ENCODE measurements around the gene EHBP1L1.

EHBP1L1 gene

GRCh38 chr11:65575568-65576231 lies at the start of gene EHBP1L1:
EHBP1L1 (plus strand) TSS chr11:65576053; CDS start chr11:65576303, 250 bp downstream.
- no peak for DNase-seq

DNA sequence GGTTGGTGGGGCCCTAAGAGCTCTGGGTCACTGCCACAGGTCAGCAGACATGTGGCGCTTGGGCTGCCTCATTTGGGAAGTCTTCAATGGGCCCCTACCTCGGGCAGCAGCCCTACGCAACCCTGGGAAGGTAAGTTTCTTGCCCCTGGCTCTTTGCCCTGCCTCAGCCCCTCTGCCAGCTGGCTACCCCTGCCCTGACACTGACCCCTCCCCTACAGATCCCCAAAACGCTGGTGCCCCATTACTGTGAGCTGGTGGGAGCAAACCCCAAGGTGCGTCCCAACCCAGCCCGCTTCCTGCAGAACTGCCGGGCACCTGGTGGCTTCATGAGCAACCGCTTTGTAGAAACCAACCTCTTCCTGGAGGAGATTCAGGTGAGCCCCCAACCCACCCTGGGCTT lies 49.1 kb upstream of the EHBP1L1 start:
- DNase-seq = no peak

GRCh38 chr11:65528819-65529350 lies 47.0 kb upstream of the EHBP1L1 start:
- DNase-seq = no peak

- no peak for DNase-seq
Observed at GRCh38 chr11:65529475-65530156, 46.2 kb upstream of the EHBP1L1 start.

DNA sequence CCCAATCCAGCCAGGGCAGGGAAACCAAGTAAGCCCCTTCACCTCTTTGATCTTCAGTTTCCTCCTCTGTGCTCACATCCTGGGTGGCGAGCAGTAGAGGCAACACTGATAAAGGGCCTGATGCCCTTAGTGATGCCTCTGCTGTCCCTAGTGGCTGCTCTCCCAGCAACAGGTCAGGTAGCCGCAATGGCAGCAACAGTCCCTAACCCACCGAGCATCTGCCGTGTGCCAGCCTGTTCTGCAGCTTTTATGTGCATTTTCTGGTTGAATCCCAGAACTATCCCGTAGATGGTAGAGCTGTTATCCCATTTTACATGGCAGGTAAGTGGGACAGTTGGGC lies 45.7 kb upstream of the EHBP1L1 start:
- DNase-seq = no peak

DNA sequence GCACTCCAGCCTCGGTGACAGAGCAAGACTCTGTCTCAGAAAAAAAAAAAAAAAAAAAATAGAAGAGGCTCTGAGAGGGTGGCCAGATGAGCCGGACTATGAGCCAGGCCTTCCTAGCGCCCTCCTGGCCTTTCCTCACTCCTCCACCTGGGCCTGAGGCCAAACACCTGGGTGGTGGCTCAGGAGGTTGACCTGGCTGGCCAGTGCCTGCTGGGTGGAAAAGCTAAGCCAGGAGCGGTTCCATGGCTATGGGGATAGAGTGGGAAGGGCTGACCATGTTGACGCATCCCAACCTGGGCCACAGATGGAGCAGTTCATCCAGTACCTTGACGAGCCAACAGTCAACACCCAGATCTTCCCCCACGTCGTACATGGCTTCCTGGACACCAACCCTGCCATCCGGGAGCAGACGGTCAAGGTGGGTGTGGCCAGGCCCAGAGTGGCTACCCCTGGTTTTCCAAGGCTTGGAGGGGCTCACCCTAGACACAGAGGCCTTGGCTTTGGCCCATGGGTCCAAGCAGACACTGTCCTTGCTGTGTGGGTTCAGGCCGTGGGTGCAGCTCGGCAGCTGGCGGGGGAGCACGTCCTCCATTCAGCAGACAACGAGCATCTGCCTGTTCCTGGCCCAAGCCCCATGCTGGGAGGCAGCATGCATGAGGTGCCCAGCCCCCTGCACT lies 43.3 kb upstream of the EHBP1L1 start:
- DNase-seq = no peak

DNA sequence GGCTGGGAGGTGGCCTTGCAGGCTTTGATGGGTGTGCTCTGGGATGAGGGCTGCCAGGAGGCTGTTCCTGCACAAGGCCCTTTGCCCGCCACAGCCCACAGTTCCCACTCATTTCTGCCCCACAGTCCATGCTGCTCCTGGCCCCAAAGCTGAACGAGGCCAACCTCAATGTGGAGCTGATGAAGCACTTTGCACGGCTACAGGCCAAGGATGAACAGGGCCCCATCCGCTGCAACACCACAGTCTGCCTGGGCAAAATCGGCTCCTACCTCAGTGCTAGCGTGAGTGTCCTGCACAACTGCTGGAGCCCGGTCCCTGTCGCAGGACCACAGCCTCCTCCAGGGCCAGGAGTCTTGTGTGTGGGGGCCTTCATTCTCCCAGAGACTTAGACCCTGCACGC lies 40.8 kb upstream of the EHBP1L1 start:
- DNase-seq = no peak

DNA sequence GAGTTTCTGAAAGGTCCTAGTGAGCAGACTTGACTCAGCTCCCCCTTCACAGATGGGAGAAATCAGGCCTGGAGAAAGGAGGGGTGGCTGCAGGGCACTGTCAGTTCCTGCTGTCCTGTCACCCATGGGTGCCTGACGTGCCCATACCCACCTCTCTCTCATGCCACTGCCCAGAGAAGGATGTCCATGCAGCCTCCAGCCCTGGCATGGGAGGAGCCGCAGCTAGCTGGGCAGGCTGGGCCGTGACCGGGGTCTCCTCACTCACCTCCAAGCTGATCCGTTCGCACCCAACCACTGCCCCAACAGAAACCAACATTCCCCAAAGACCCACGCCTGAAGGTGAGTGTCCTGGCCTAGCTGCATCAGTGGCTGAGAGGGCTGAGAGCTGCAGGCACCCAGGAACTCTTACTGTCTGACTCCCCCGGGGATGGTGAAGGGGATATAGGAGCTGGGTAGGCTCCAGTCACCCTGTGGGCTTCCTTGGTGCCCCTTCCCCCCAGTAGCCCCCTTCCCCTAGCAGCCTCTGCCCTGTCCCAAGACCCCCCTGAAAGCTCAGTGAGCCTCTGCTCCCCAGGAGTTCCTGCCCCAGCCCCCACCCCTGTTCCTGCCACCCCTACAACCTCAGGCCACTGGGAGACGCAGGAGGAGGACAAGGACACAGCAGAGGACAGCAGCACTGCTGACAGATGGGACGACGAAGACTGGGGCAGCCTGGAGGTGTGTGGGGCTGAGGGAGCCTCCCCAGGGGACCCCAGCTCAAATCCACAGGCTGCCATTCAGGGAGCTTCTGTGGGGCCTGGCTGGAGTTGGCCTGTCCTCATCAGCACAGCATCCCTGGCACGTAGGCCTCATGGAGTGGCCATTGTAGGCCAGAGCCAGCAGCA lies 39.2 kb upstream of the EHBP1L1 start:
- DNase-seq = no peak

DNA sequence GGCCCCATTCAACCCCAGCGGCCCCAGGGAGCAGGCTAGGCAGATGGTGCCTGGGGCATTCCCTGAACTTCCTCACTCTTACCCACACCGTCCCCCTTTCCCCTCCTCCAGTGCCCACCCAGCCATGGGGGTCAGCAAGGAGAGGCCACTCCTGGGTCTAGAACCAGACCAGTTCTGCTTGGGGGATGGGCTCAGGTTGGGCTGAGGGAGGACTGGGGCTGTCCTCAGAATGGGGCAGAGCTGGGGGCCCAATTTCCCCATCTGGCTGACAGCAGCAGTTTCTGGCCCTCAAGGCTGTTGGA lies 38.6 kb upstream of the EHBP1L1 start:
- no peak for DNase-seq

DNA sequence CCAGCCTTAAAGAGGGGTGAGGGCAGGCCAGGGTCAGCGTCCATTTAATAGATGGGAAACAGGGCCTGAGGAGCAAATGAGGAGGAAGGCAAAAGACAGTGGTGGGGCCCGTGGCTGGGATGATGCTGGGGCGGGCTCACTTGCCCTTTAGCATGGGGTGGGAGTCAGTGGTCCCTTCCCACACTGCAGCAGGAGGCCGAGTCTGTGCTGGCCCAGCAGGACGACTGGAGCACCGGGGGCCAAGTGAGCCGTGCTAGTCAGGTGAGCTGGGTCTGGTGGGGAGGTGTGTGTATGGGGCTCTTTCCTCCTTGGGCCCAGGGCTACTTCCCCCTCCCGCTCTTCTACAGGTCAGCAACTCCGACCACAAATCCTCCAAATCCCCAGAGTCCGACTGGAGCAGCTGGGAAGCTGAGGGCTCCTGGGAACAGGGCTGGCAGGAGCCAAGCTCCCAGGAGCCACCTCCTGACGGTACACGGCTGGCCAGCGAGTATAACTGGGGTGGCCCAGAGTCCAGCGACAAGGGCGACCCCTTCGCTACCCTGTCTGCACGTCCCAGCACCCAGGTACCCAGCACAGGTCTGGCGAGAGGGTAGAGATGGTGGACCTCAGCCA lies 38.1 kb upstream of the EHBP1L1 start:
- no peak for DNase-seq

DNA sequence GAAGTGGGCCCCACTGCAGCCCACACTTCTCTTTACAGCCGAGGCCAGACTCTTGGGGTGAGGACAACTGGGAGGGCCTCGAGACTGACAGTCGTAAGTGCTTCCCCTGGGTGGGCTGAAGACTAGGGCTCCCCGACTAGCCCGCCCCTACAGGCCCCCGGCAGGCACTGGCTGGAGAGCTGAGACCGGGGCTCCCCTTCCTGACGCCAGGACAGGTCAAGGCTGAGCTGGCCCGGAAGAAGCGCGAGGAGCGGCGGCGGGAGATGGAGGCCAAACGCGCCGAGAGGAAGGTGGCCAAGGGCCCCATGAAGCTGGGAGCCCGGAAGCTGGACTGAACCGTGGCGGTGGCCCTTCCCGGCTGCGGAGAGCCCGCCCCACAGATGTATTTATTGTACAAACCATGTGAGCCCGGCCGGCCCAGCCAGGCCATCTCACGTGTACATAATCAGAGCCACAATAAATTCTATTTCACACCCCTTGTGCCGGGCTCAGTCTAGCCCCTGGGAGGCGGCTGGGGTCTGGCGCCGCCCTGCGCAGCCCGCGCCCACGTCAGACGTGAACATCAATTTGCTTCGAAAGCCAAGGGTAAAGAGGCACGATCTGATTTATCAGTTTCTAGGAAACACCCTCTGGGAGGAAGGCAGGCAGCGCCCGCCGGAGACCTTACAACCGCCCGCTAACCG lies 37.5 kb upstream of the EHBP1L1 start:
- no peak for DNase-seq

DNA sequence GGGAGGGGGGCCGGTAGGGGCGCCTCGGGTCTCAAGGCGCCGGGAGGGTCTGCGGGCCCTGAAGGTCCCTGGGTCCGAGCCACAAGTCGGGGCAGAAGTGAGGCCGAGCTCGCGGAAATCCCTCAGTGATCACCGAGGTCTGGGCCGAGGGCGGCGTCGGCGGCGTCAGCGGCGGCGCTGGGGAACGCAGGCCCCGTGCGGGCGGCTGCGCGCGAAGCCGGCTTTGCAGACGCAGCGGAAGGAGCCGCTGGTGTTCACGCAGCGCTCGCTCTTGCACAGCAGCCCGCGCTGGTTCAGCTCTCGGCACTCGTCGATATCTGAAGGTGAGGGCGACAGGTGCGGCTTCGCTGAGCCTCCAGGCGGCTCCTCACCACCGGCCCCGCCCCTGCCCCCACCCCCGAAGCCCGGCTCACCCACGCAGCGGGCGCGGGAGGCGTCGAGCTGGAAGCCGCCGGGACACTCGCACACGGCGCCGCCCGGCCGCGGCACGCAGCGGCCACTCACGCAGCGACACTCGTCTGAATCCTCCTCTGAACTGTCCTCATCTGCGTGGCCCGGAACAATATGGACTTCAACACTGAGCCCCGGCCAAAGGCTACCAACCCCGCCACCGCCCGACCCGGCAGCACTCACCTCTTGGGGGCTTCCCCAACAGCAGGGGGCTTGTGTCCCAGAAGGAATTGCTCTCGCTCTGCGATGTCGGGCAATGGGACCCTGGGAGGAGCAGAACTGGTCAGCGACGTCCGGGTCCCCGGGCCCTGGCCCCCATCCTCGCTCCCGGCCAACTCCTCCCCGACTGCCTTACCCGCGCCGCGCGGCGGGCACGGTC lies 36.7 kb upstream of the EHBP1L1 start:
- no peak for DNase-seq

DNA sequence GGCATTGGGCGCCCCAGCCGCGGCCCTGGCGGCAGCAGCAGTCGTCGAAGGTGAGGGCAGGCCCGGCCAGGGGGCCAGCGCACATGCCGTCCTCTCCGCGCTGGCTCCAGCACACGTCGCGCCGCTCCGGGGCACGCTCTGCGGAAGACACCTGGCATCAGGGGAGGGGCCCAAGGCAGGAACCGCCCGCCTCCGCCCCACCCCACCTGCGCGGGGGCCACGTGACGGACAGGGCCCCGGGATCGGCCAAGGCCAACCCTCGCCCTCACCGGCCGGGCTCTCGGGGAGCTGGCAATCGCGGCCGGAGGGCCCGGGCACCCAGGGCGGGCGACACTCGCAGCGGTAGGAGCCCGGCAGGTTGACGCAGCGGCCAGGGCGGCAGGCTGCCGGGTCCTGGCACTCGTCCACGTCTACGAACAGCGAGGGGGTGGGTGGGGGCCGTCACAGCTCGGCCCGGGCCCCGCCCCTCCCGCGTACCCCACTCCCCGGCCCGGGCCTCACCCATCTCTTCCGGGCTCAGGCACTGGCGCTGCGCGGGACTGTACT lies 36.0 kb upstream of the EHBP1L1 start:
- no peak for DNase-seq

- no peak for DNase-seq
Observed at GRCh38 chr11:65540290-65541092, 35.4 kb upstream of the EHBP1L1 start.

DNA sequence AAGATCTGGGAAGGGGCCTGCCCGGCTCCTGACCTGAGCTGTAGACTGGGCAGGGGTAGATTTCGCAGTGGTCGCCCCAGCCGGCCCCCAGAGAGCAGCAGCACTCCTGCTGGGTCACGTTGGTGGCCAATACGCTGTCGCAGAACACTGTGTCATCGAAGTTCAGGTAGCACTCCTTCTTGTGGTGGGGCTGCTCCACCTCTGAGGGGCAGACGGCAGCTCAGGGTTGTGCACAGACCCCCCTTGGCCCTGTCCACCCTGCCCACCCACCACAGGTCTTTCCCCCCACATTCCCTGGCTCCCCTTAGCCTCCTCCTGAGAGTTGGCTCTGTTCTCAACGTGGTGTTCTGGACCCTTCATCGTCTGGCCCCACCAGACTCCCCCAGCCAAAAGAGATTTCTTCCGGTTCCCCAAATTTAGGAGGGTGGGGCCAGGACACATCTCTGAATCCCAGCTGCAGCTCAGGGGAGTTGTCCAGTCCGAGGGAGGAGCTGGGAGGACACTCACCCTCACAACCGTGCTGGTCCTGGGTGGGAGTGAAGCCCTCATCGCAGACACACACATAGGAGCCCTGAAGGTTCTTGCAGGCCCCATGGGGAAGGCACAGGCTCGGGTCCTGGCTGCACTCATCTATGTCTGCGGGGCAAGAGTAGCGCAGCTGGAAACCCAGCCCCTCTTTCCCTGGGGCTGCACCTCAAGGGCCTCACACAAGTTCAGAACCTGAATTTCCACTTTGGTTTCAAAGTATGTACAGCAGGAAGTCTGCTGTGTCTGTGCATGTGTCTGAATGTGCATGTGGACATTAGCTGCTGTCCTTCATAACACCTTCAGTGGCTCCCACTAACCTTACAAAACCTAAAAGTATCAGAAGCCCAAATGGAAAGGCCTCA lies 34.5 kb upstream of the EHBP1L1 start:
- DNase-seq = no peak

- no peak for DNase-seq
Observed at GRCh38 chr11:65542738-65543390, 33.0 kb upstream of the EHBP1L1 start.

DNA sequence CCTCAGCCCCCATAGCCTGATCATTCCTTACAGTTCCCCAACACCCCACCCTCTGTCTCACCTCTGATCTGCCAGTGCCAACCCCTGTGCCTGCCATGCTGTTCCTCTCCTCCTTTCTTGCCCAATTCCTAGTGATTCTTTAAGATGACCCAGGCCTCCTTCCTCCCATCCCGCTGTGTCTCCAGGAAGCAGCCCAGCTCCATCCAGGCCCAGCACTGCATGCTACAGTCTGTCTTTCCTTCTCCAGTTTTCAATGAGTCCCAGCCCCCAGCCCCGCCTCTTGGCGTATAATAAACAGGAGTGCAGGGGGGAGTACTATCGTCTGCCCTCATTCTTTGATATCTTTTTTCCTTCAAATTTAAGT lies 30.0 kb upstream of the EHBP1L1 start:
- no peak for DNase-seq

- DNase-seq = no peak
Observed at GRCh38 chr11:65546217-65546958, 29.5 kb upstream of the EHBP1L1 start.
